ENCODE results near the gene PRRT2. TPM values are rescaled to one million over a fixed set of nuclear protein-coding genes. Genes with fewer than 3 reads are reported as not detected.

Gene PRRT2
- total RNA-seq, 2 experiments from 2014 or later, result 2.2 to 2.3 TPM

DNA sequence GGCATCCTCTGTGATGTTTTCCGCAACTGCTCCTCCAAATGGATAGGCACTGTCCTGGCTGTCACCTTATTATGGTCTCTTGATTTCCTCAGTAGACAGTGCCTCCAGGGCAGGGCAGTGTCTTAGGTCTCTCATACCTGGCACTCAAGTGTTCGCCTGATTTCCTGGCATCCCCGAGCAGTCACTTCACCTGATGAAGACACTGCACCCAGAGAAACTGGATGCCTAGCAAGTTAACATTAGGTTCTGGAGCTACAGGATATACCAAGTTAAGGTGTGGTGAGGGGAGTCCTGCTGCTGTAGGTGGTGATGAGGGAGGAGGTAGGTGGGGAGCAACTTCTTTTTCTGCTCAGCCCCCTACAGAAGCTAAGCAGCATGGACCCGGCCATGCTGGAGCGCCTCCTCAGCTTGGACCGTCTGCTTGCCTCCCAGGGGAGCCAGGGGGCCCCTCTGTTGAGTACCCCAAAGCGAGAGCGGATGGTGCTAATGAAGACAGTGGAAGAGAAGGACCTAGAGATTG lies 9.5 kb upstream of the PRRT2 start:
- ChIA-PET CTCF (interaction anchor here (1.4 to 2.6 kb wide), 2 partner anchors 12 to 18 kb away, joined by 5 to 24 read pairs; partner anchors contain the start of gene KIF22), POLR2A (interaction anchor here (1.2 to 11.3 kb wide), 4 partner anchors 9 to 64 kb away, joined by 3 to 217 read pairs (median 97); partner anchors contain the start of genes KIF22, MVP and PAGR1)
- no peaks in the 10 kb centered on the region for H3K9me3 Mint-ChIP-seq
- DNase-seq (no peak), ATAC-seq (ENCODE audit: poor library complexity) (no peak)
- H3K27ac Mint-ChIP-seq, result peak overlapping the region; percentile 96
- Histone ChIP-seq H3K4me1 (ENCODE audit: insufficient read depth, low read length) (peaks cover 21% of the 10 kb centered on the region), H3K27me3 (ENCODE audit: control insufficient read depth in 1 of 2, insufficient read depth in 2 of 2, low read length in 2 of 2) (no peaks in the 10 kb centered on the region), H3K36me3 (ENCODE audit: insufficient read depth, low read length) (peaks cover 48% of the 10 kb centered on the region), H3K4me3 (ENCODE audit: low read length) (no peak overlapping the region), H3K9me3 (ENCODE audit: control insufficient read depth in 1 of 2, insufficient read depth in 1 of 2, low read length in 2 of 2) (no peaks in the 10 kb centered on the region), H3K27ac (ENCODE audit: low read depth in 1 of 2, low read length in 2 of 2) (no peak overlapping the region)
- peak overlapping the region; percentile 78 for H3K4me3 Mint-ChIP-seq
- intact Hi-C loops (cut with DNase I, micrococcal nuclease), result no loop called here
- peaks cover 72% of the 10 kb centered on the region for H3K36me3 Mint-ChIP-seq (ENCODE audit: low read depth)
- peaks cover 20% of the 10 kb centered on the region for H3K4me1 Mint-ChIP-seq (ENCODE audit: low read depth)
- TF ChIP-seq, protein P1, sequence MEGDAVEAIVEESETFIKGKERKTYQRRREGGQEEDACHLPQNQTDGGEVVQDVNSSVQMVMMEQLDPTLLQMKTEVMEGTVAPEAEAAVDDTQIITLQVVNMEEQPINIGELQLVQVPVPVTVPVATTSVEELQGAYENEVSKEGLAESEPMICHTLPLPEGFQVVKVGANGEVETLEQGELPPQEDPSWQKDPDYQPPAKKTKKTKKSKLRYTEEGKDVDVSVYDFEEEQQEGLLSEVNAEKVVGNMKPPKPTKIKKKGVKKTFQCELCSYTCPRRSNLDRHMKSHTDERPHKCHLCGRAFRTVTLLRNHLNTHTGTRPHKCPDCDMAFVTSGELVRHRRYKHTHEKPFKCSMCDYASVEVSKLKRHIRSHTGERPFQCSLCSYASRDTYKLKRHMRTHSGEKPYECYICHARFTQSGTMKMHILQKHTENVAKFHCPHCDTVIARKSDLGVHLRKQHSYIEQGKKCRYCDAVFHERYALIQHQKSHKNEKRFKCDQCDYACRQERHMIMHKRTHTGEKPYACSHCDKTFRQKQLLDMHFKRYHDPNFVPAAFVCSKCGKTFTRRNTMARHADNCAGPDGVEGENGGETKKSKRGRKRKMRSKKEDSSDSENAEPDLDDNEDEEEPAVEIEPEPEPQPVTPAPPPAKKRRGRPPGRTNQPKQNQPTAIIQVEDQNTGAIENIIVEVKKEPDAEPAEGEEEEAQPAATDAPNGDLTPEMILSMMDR (IDR thresholded peaks at IDR 0.05), result no peak
- H3K27me3 Mint-ChIP-seq, result no peaks in the 10 kb centered on the region

DNA sequence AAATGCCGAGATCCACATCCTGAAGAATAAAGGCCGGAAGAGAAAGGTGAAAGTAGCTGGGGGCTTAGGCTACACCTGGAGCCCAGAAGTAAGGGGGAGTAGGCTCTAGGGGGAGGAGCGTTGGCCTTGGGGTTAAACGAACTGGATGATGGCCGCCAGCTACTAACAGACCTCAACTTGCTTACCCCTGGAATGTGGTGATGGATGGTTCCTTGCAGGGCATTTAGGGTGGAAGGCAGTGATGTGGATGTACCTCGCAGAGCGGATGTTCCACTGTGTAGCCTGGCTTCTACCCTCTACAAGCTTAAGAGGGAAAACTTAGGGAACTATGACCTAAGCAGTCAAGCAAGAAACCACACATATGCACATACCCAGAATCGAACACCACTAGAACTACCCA lies 8.0 kb upstream of the PRRT2 start:
- peaks cover 72% of the 10 kb centered on the region for H3K36me3 Mint-ChIP-seq (ENCODE audit: low read depth)
- CTCF ChIA-PET, result interaction anchor here (0.6 to 2.6 kb wide), 8 partner anchors 12 to 103 kb away, joined by 3 to 24 read pairs (median 4); partner anchors contain the start of genes KIF22 and PAGR1

DNA sequence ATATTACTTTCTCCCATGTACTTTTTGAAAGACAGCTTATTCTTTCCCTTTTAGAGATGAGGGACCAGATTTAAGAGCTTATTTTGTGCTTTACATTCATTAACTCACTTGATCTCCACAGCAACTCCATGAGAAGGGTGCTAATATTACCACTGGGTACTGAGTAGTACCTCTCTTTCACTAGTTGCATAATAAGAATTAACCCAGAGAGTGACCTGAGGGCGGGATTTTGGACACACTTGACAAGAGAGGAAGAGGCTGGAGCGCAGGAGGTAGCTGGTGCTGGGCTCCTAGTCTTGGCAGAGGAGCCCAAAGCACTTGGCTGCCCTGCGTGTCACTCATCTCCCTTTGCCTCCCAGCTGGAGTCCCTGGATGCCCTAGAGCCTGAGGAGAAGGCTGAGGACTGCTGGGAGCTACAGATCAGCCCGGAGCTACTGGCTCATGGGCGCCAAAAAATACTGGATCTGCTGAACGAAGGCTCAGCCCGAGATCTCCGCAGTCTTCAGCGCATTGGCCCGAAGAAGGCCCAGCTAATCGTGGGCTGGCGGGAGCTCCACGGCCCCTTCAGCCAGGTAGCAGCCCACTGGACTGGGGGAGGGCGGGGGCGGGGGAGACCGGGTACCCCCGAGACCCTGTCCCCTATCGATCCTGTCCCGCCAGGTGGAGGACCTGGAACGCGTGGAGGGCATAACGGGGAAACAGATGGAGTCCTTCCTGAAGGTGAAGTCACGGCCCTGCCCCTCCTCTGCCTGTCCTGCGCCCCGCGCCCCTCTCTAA lies 7.3 kb upstream of the PRRT2 start:
- no peak for ATAC-seq (ENCODE audit: poor library complexity)
- Mint-ChIP-seq H3K9me3 (no peaks in the 10 kb centered on the region), H3K4me3 (peak overlapping the region; percentile 100), H3K27ac (peak overlapping the region; percentile 96), H3K4me1 (ENCODE audit: low read depth) (peaks cover 38% of the 10 kb centered on the region), H3K36me3 (ENCODE audit: low read depth) (peaks cover 69% of the 10 kb centered on the region), H3K27me3 (no peaks in the 10 kb centered on the region)
- Histone ChIP-seq H3K4me3 (ENCODE audit: low read length) (peak overlapping the region; percentile 94), H3K4me1 (ENCODE audit: insufficient read depth, low read length) (peaks cover 43% of the 10 kb centered on the region), H3K36me3 (ENCODE audit: insufficient read depth, low read length) (peaks cover 38% of the 10 kb centered on the region), H3K9me3 (ENCODE audit: control insufficient read depth in 1 of 2, insufficient read depth in 1 of 2, low read length in 2 of 2) (no peaks in the 10 kb centered on the region), H3K27me3 (ENCODE audit: control insufficient read depth in 1 of 2, insufficient read depth in 2 of 2, low read length in 2 of 2) (no peaks in the 10 kb centered on the region), H3K27ac (ENCODE audit: low read depth in 1 of 2, low read length in 2 of 2) (peak overlapping the region; percentile 92 to 96)
- POLR2A ChIA-PET, result interaction anchor here (0.8 to 11.3 kb wide), 19 partner anchors 11 to 982 kb away, joined by 3 to 217 read pairs (median 4); partner anchors contain the start of genes C16orf54, CDIPT, KIF22 and MVP
- intact Hi-C loops (cut with DNase I, micrococcal nuclease), result loop anchor here (1.0 to 5.0 kb wide), 7 partner anchors 12 to 263 kb away; partner anchors contain the start of genes CDIPT (in 2 of the 2), ALDOA (in 1 of the 2), HIRIP3 (in 1 of the 2) and INO80E (in 1 of the 2)
- CTCF ChIA-PET, result interaction anchor here (0.6 to 2.6 kb wide), 8 partner anchors 11 to 104 kb away, joined by 3 to 24 read pairs (median 4); partner anchors contain the start of genes KIF22 and PAGR1
- TF ChIP-seq, protein P1 (IDR thresholded peaks at IDR 0.05), result no peak
- peak in 1 of 14 experiments; percentile 20 for DNase-seq

More for the DNA sequence above, 8.0 kb upstream of the PRRT2 start:
- Histone ChIP-seq H3K27me3 (ENCODE audit: control insufficient read depth in 1 of 2, insufficient read depth in 2 of 2, low read length in 2 of 2) (no peaks in the 10 kb centered on the region), H3K4me3 (ENCODE audit: low read length) (no peak overlapping the region), H3K4me1 (ENCODE audit: insufficient read depth, low read length) (peaks cover 36% of the 10 kb centered on the region), H3K27ac (ENCODE audit: low read depth in 1 of 2, low read length in 2 of 2) (peak overlapping the region; percentile 92 to 96), H3K36me3 (ENCODE audit: insufficient read depth, low read length) (peaks cover 39% of the 10 kb centered on the region), H3K9me3 (ENCODE audit: control insufficient read depth in 1 of 2, insufficient read depth in 1 of 2, low read length in 2 of 2) (no peaks in the 10 kb centered on the region)
- Mint-ChIP-seq H3K4me3 (peak overlapping the region; percentile 96), H3K9me3 (no peaks in the 10 kb centered on the region), H3K27ac (peak overlapping the region; percentile 96), H3K27me3 (no peaks in the 10 kb centered on the region), H3K4me1 (ENCODE audit: low read depth) (peaks cover 36% of the 10 kb centered on the region)
- ATAC-seq (ENCODE audit: poor library complexity), result no peak
- no peak for DNase-seq
- intact Hi-C loops (cut with DNase I, micrococcal nuclease), result no loop called here
- TF ChIP-seq, protein P1 (IDR thresholded peaks at IDR 0.05), result no peak
- POLR2A ChIA-PET, result interaction anchor here (0.8 to 11.3 kb wide), 20 partner anchors 10 to 982 kb away, joined by 3 to 217 read pairs (median 4); partner anchors contain the start of genes C16orf54, CDIPT, KIF22 and MVP
